Loucy (cell line): ENCODE measurements around the gene IL1A.

Experiments
- H2AFZ ChIP-seq: fragments of 200-600 bp; sonication (generic); 2 replicates; pipeline ENCODE4 v1.6.0; 2016; ENCODE audit warnings: antibody characterized with exemption, mild to moderate bottlenecking, low read length, moderate library complexity
- H3F3A ChIP-seq: fragments of 200-600 bp; 2 replicates; pipeline ENCODE4 v1.6.0; 2016; ENCODE audit warnings: antibody characterized with exemption, low read depth, mild to moderate bottlenecking
- H3K27me3 ChIP-seq: fragments of 200-600 bp; sonication (generic); 2 replicates; pipeline ENCODE4 v1.6.1; 2014; ENCODE audit warnings: low read length, mild to moderate bottlenecking; ENCODE audit not compliant: insufficient read depth, poor library complexity, severe bottlenecking
- H3K36me3 ChIP-seq: fragments of 200-600 bp; sonication (generic); 2 replicates; pipeline ENCODE4 v1.6.1; 2016; ENCODE audit warnings: low read length; ENCODE audit not compliant: insufficient read depth
- H3K4me1 ChIP-seq: fragments of 200-600 bp; sonication (generic); 2 replicates; pipeline ENCODE4 v1.5.1; 2014; ENCODE audit warnings: low read length, mild to moderate bottlenecking; ENCODE audit not compliant: insufficient read depth, poor library complexity, severe bottlenecking
- H3K4me2 ChIP-seq: fragments of 200-600 bp; sonication (generic); 2 replicates; pipeline ENCODE4 v1.6.0; 2014; ENCODE audit warnings: antibody characterized with exemption, low read length, low read depth, mild to moderate bottlenecking; ENCODE audit not compliant: poor library complexity, severe bottlenecking
- H3K4me3 ChIP-seq: fragments of 200-600 bp; sonication (generic); 2 replicates; pipeline ENCODE4 v1.5.1; 2014; ENCODE audit warnings: low read length, mild to moderate bottlenecking, mixed read lengths; ENCODE audit not compliant: poor library complexity, severe bottlenecking
- H3K79me2 ChIP-seq: fragments of 200-600 bp; sonication (generic); 2 replicates; pipeline ENCODE4 v1.6.1; 2014; ENCODE audit warnings: low read length; ENCODE audit not compliant: insufficient read depth
- H3K9ac ChIP-seq: fragments of 200-600 bp; sonication (generic); 2 replicates; pipeline ENCODE4 v1.6.0; 2014; ENCODE audit warnings: mild to moderate bottlenecking, low read depth, low read length, moderate library complexity; ENCODE audit not compliant: poor library complexity, severe bottlenecking
- H3K9me2 ChIP-seq: fragments of 200-600 bp; sonication (generic); replicated peaks from 2 replicates; pipeline ENCODE4 v1.6.1; 2016; ENCODE audit warnings: low read depth, low read length, mixed read lengths
- H3K9me3 ChIP-seq: fragments of 200-600 bp; sonication (generic); 2 replicates; pipeline ENCODE4 v1.6.1; 2014; ENCODE audit warnings: mild to moderate bottlenecking, antibody characterized with exemption, low read length, low read depth; ENCODE audit not compliant: insufficient read depth
- H4K20me1 ChIP-seq: fragments of 200-600 bp; sonication (generic); 2 replicates; pipeline ENCODE4 v1.6.0; 2014; ENCODE audit warnings: antibody characterized with exemption, low read length, mild to moderate bottlenecking; ENCODE audit not compliant: insufficient read depth, poor library complexity, severe bottlenecking
- CTCF ChIP-seq: fragments of 200-600 bp; sonication (generic); conservative IDR thresholded peaks from 2 replicates; pipeline ENCODE4 v1.5.1; 2014; ENCODE audit warnings: mild to moderate bottlenecking, antibody characterized with exemption, low read length
- EZH2phosphoT487 ChIP-seq: fragments of 200-600 bp; IDR thresholded peaks from 2 replicates; pipeline ENCODE4 v1.6.1; 2018; ENCODE audit warnings: antibody characterized with exemption, mild to moderate bottlenecking, moderate library complexity, borderline replicate concordance

The IL1A gene

GRCh38 chr2:112818094-112818902, 34.0 kb upstream of the IL1A start:
- Histone ChIP-seq H3K4me3 (no peak overlapping the region), H4K20me1 (no peaks in the 10 kb centered on the region), H3K4me2 (no peak overlapping the region), H3K27me3 (no peaks in the 10 kb centered on the region), H3K9me3 (no peaks in the 10 kb centered on the region), H3F3A (no peaks in the 10 kb centered on the region), H2AFZ (no peak overlapping the region), H3K9me2 (no peaks in the 10 kb centered on the region), H3K9ac (no peak overlapping the region), H3K4me1 (peaks cover 20% of the 10 kb centered on the region), H3K79me2 (no peaks in the 10 kb centered on the region), H3K36me3 (no peaks in the 10 kb centered on the region)
- TF ChIP-seq EZH2phosphoT487 (no peak), CTCF (no peak)

- H3K79me2 ChIP-seq, result no peaks in the 10 kb centered on the region
- H3K4me3 ChIP-seq, result no peak overlapping the region
- H2AFZ ChIP-seq, result no peak overlapping the region
- peaks cover 16% of the 10 kb centered on the region for H3K4me1 ChIP-seq
- no peak overlapping the region for H3K4me2 ChIP-seq
- no peaks in the 10 kb centered on the region for H3F3A ChIP-seq
- no peaks in the 10 kb centered on the region for H3K9me3 ChIP-seq
- no peak for TF ChIP-seq EZH2phosphoT487
- H3K27me3 ChIP-seq, result no peaks in the 10 kb centered on the region
- no peak overlapping the region for H3K9ac ChIP-seq
- H4K20me1 ChIP-seq, result no peaks in the 10 kb centered on the region
- H3K9me2 ChIP-seq, result no peaks in the 10 kb centered on the region
- no peaks in the 10 kb centered on the region for H3K36me3 ChIP-seq
Observed at GRCh38 chr2:112817082-112817689, 32.9 kb upstream of the IL1A start.

GRCh38 chr2:112814278-112814677, 30.0 kb upstream of the IL1A start:
- H4K20me1 ChIP-seq, result no peaks in the 10 kb centered on the region
- no peak overlapping the region for H2AFZ ChIP-seq
- H3K4me3 ChIP-seq, result no peak overlapping the region
- H3K9me2 ChIP-seq, result no peaks in the 10 kb centered on the region
- TF ChIP-seq EZH2phosphoT487 (no peak), CTCF (no peak)
- H3K79me2 ChIP-seq, result no peaks in the 10 kb centered on the region
- H3K9ac ChIP-seq, result no peak overlapping the region
- peaks cover 4% of the 10 kb centered on the region for H3K4me1 ChIP-seq
- no peaks in the 10 kb centered on the region for H3K27me3 ChIP-seq
- no peaks in the 10 kb centered on the region for H3K9me3 ChIP-seq
- H3K4me2 ChIP-seq, result no peak overlapping the region
- no peaks in the 10 kb centered on the region for H3K36me3 ChIP-seq
- no peaks in the 10 kb centered on the region for H3F3A ChIP-seq
